ENCODE data around the gene LPGAT1. TPM values are rescaled to one million over a fixed set of nuclear protein-coding genes. Genes with fewer than 3 reads are reported as not detected.
A peak's percentile ranks its signal among the peaks of the same experiment; 100 is the strongest.

LPGAT1 gene
- total and polyA plus RNA-seq, 2 of the 13 experiments (the other 11 are each of a cell fraction or from before 2014, with no cell fraction given), result 12.1 to 48.3 TPM

GRCh38 chr1:211723273-211723672 is 107.3 kb downstream of the LPGAT1 start (continued):
- TF ChIP-seq ZNF318 (CRISPR knock-in tag; IDR thresholded peaks at IDR 0.05) (no peak), ZNF724P (CRISPR knock-in tag; IDR thresholded peaks at IDR 0.05; ENCODE audit: borderline replicate concordance) (no peak), RCOR2 (CRISPR knock-in tag; IDR thresholded peaks at IDR 0.05) (no peak), MTA3 (CRISPR knock-in tag; IDR thresholded peaks at IDR 0.05) (no peak), ATF1 (CRISPR knock-in tag; IDR thresholded peaks at IDR 0.05) (no peak), RNF2 (conservative IDR thresholded peaks at IDR 0.05; ENCODE audit: low read depth) (no peak), ZFX (CRISPR knock-in tag; IDR thresholded peaks at IDR 0.05; ENCODE audit: low read depth) (peak; percentile 50; the same call in 1 of the 2 replicates), SAP130 (CRISPR knock-in tag; IDR thresholded peaks at IDR 0.05; ENCODE audit: low read depth) (peak; percentile 78), CENPT (CRISPR knock-in tag; IDR thresholded peaks at IDR 0.05; ENCODE audit: low read depth) (no peak), SCMH1 (CRISPR knock-in tag; IDR thresholded peaks at IDR 0.05; ENCODE audit: borderline replicate concordance) (no peak), TGIF2 (CRISPR knock-in tag; IDR thresholded peaks at IDR 0.05) (peak; percentile 93; the same call in 1 of the 2 replicates), JUN (CRISPR knock-in tag; IDR thresholded peaks at IDR 0.05) (peak; percentile 18; the same call in 1 of the 2 replicates), ZNF572 (CRISPR knock-in tag; IDR thresholded peaks at IDR 0.05) (no peak), FOSL1 (CRISPR knock-in tag; IDR thresholded peaks at IDR 0.05; ENCODE audit: borderline replicate concordance) (no peak), ZHX1 (CRISPR knock-in tag; IDR thresholded peaks at IDR 0.05; ENCODE audit: low read depth) (no peak)
- TF ChIP-seq, protein P1, sequence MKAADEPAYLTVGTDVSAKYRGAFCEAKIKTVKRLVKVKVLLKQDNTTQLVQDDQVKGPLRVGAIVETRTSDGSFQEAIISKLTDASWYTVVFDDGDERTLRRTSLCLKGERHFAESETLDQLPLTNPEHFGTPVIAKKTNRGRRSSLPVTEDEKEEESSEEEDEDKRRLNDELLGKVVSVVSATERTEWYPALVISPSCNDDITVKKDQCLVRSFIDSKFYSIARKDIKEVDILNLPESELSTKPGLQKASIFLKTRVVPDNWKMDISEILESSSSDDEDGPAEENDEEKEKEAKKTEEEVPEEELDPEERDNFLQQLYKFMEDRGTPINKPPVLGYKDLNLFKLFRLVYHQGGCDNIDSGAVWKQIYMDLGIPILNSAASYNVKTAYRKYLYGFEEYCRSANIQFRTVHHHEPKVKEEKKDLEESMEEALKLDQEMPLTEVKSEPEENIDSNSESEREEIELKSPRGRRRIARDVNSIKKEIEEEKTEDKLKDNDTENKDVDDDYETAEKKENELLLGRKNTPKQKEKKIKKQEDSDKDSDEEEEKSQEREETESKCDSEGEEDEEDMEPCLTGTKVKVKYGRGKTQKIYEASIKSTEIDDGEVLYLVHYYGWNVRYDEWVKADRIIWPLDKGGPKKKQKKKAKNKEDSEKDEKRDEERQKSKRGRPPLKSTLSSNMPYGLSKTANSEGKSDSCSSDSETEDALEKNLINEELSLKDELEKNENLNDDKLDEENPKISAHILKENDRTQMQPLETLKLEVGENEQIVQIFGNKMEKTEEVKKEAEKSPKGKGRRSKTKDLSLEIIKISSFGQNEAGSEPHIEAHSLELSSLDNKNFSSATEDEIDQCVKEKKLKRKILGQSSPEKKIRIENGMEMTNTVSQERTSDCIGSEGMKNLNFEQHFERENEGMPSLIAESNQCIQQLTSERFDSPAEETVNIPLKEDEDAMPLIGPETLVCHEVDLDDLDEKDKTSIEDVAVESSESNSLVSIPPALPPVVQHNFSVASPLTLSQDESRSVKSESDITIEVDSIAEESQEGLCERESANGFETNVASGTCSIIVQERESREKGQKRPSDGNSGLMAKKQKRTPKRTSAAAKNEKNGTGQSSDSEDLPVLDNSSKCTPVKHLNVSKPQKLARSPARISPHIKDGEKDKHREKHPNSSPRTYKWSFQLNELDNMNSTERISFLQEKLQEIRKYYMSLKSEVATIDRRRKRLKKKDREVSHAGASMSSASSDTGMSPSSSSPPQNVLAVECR (CRISPR knock-in tag; IDR thresholded peaks at IDR 0.05; ENCODE audit: borderline replicate concordance), result peak; percentile 37; the same call in 1 of the 2 replicates

Data from HepG2 (cell line).